Caco-2 (cell line): ENCODE results near the gene MAP3K6. TPM values are rescaled to one million over a fixed set of nuclear protein-coding genes. Genes with fewer than 3 reads are reported as not detected.
A peak's percentile ranks its signal among the peaks of the same experiment; 100 is the strongest.

Source experiments
- BruUV-seq: library from RNA; stranded (reverse); fragments of 400-500 nt; replicated peaks from 2 replicates; lab custom pipeline; 2021; lab: Mats Ljungman, UMichigan
- CTCF ChIA-PET: fragments of 300-600 bp; sonication (Branson Sonifier 250); formaldehyde crosslinking; loops from one replicate; lab custom pipeline; 2022; ENCODE audit warnings: antibody characterized with exemption; lab: Charles Lee
- POLR2A ChIA-PET: fragments of 300-600 bp; sonication (Branson Sonifier 250); formaldehyde crosslinking; loops from one replicate; lab custom pipeline; 2022; ENCODE audit warnings: antibody characterized with exemption; lab: Charles Lee
- DNase-seq, 2 experiments: peaks; one replicate each; pipeline versions ENCODE4 v3.0.0 to v3.0.0-alpha.2; 2020 to 2022
- H3K27me3 ChIP-seq: replicated peaks from 2 replicates; pipeline ENCODE4 v1.6.0; 2011; ENCODE audit warnings: low read length; ENCODE audit not compliant: control insufficient read depth, insufficient read depth
- H3K36me3 ChIP-seq: 2 replicates; pipeline ENCODE4 v1.5.1; 2011; ENCODE audit warnings: low read length; ENCODE audit not compliant: control insufficient read depth, insufficient read depth
- H3K4me1 ChIP-seq: fragments of 250-450 bp; sonication (Bioruptor Pico); 2 replicates; pipeline ENCODE4 v1.5.1; 2020; ENCODE audit warnings: mild to moderate bottlenecking
- H3K4me3 ChIP-seq: 2 replicates; pipeline ENCODE4 v1.5.1; 2011; ENCODE audit warnings: low read depth, mild to moderate bottlenecking, control low read depth, low read length
- H3K9me3 ChIP-seq: fragments of 250-450 bp; sonication (Bioruptor Pico); 2 replicates; pipeline ENCODE4 v1.5.1; 2020; ENCODE audit warnings: mild to moderate bottlenecking, moderate library complexity
- H3K27ac Mint-ChIP-seq: one replicate; pipeline ENCODE4 v1.8.0; 2022; ENCODE audit warnings: mixed read lengths; ENCODE audit not compliant: unreplicated experiment
- H3K27me3 Mint-ChIP-seq: one replicate; pipeline ENCODE4 v1.8.0; 2022; ENCODE audit warnings: mixed read lengths; ENCODE audit not compliant: insufficient read depth, unreplicated experiment
- H3K36me3 Mint-ChIP-seq: one replicate; pipeline ENCODE4 v1.8.0; 2022; ENCODE audit warnings: mild to moderate bottlenecking, mixed read lengths; ENCODE audit not compliant: insufficient read depth, unreplicated experiment
- H3K4me1 Mint-ChIP-seq: one replicate; pipeline ENCODE4 v1.8.0; 2022; ENCODE audit warnings: low read depth, mixed read lengths; ENCODE audit not compliant: unreplicated experiment
- H3K4me3 Mint-ChIP-seq: one replicate; pipeline ENCODE4 v1.8.0; 2022; ENCODE audit warnings: mild to moderate bottlenecking, moderate library complexity, mixed read lengths; ENCODE audit not compliant: unreplicated experiment
- H3K9me3 Mint-ChIP-seq: one replicate; pipeline ENCODE4 v1.8.0; 2022; ENCODE audit warnings: mixed read lengths; ENCODE audit not compliant: unreplicated experiment
- CTCF ChIP-seq, 2 experiments: fragments of 200-600 bp in 1 of 2; IDR thresholded peaks; 1 replicate in 1 of 2; 2 replicates in 1 of 2; pipeline versions ENCODE4 v1.5.1 to v1.8.0; 2011 to 2022; ENCODE audit warnings: antibody characterized with exemption in 1 of 2, control low read depth in 1 of 2, inconsistent platforms in 1 of 2, low read depth in 1 of 2, low read length in 1 of 2, mild to moderate bottlenecking in 1 of 2, moderate library complexity in 1 of 2; ENCODE audit not compliant: insufficient read depth in 1 of 2, severe bottlenecking in 1 of 2, unreplicated experiment in 1 of 2
- intact Hi-C: fragments of 100-400 bp; cut with micrococcal nuclease; formaldehyde crosslinking; loops from one replicate; pipeline ENCODE4 v1.10.0; 2022; ENCODE audit not compliant: unreplicated experiment
- total RNA-seq: library from RNA; stranded (reverse); gene quantifications from 2 replicates; pipeline ENCODE4 v1.2.3, GENCODE V29; 2022

MAP3K6 gene
- total RNA-seq, 1 experiment from 2014 or later, result 11.7 TPM

GRCh38 chr1:27383661-27384060 is 16.9 kb upstream of the MAP3K6 start:
- no peaks in the 10 kb centered on the region for H3K4me1 Mint-ChIP-seq
- no TSS peak for BruUV-seq
- no peaks in the 10 kb centered on the region for H3K9me3 ChIP-seq
- intact Hi-C loops, result no loop called here
- no peaks in the 10 kb centered on the region for H3K27me3 ChIP-seq
- H3K27ac Mint-ChIP-seq, result no peak overlapping the region
- ChIA-PET CTCF (no interaction called here), POLR2A (no interaction called here)
- no peak overlapping the region for H3K4me3 ChIP-seq
- H3K4me1 ChIP-seq, result no peaks in the 10 kb centered on the region
- no peak overlapping the region for H3K4me3 Mint-ChIP-seq
- H3K36me3 ChIP-seq, result no peaks in the 10 kb centered on the region
- TF ChIP-seq CTCF (IDR thresholded peaks at IDR 0.05; ENCODE audit: insufficient read depth in 1 of 2, low read depth in 1 of 2, low read length in 1 of 2, severe bottlenecking in 1 of 2, unreplicated experiment in 1 of 2), result no peak
- H3K36me3 Mint-ChIP-seq, result no peaks in the 10 kb centered on the region
- H3K27me3 Mint-ChIP-seq, result no peaks in the 10 kb centered on the region
- no peak for DNase-seq
- H3K9me3 Mint-ChIP-seq, result no peaks in the 10 kb centered on the region

- no peaks in the 10 kb centered on the region for H3K27me3 ChIP-seq
- ChIA-PET POLR2A (interaction anchor here (0.6 to 0.9 kb wide), 2 partner anchors 17 to 237 kb away, joined by 4 to 5 read pairs; no protein-coding TSS in a partner anchor), CTCF (interaction anchor here (0.7 to 1.2 kb wide), 3 partner anchors 15 to 87 kb away, joined by 3 to 5 read pairs (median 3); partner anchors contain the start of gene MAP3K6)
- no peaks in the 10 kb centered on the region for H3K9me3 ChIP-seq
- peak; percentile 45 to 47 for DNase-seq
- no peak within 1 kb of the TSS for H3K4me3 Mint-ChIP-seq
- H3K4me1 Mint-ChIP-seq, result no peaks in the 10 kb centered on the region
- no peak within 1 kb of the TSS for H3K4me3 ChIP-seq
- H3K36me3 ChIP-seq, result no peaks in the 10 kb centered on the region
- BruUV-seq, result no TSS peak
- no peaks in the 10 kb centered on the region for H3K27me3 Mint-ChIP-seq
- intact Hi-C loops, result no loop called here
- TF ChIP-seq CTCF (IDR thresholded peaks at IDR 0.05; ENCODE audit: insufficient read depth in 1 of 2, low read depth in 1 of 2, low read length in 1 of 2, severe bottlenecking in 1 of 2, unreplicated experiment in 1 of 2), result no peak
- H3K9me3 Mint-ChIP-seq, result no peaks in the 10 kb centered on the region
- H3K27ac Mint-ChIP-seq, result no peak within 1 kb of the TSS
- H3K4me1 ChIP-seq, result no peaks in the 10 kb centered on the region
- no peaks in the 10 kb centered on the region for H3K36me3 Mint-ChIP-seq
Measured at GRCh38 chr1:27383039-27383605, 16.4 kb upstream of the MAP3K6 start, which contains the start of gene CD164L2. Gene CD164L2, minus strand, starts transcription at chr1:27383333. Its CDS starts 94 bp downstream, at chr1:27383239.

- no peaks in the 10 kb centered on the region for H3K36me3 ChIP-seq
- DNase-seq, result no peak
- TF ChIP-seq CTCF (IDR thresholded peaks at IDR 0.05; ENCODE audit: insufficient read depth in 1 of 2, low read depth in 1 of 2, low read length in 1 of 2, severe bottlenecking in 1 of 2, unreplicated experiment in 1 of 2), result no peak
Measured at GRCh38 chr1:27381969-27382762, 15.4 kb upstream of the MAP3K6 start.

More at GRCh38 chr1:27381969-27382762, 15.4 kb upstream of the MAP3K6 start:
- Mint-ChIP-seq H3K36me3 (no peaks in the 10 kb centered on the region), H3K27ac (no peak overlapping the region), H3K27me3 (no peaks in the 10 kb centered on the region), H3K4me1 (no peaks in the 10 kb centered on the region), H3K9me3 (no peaks in the 10 kb centered on the region), H3K4me3 (no peak overlapping the region)
- H3K9me3 ChIP-seq, result no peaks in the 10 kb centered on the region
- H3K4me1 ChIP-seq, result no peaks in the 10 kb centered on the region
- POLR2A ChIA-PET, result interaction anchor here (0.6 to 0.9 kb wide), 2 partner anchors 16 to 236 kb away, joined by 4 to 5 read pairs; no protein-coding TSS in a partner anchor
- no TSS peak for BruUV-seq
- intact Hi-C loops, result no loop called here
- CTCF ChIA-PET, result interaction anchor here (0.7 to 1.2 kb wide), 3 partner anchors 16 to 86 kb away, joined by 3 to 5 read pairs (median 3); partner anchors contain the start of gene MAP3K6
- no peak overlapping the region for H3K4me3 ChIP-seq
- no peaks in the 10 kb centered on the region for H3K27me3 ChIP-seq
